MCF 10A (cell line): Measurements from ENCODE around the gene PDE6C. TPM values are rescaled to one million over a fixed set of nuclear protein-coding genes. Genes with fewer than 3 reads are reported as not detected.

Experiments
- Bru-seq: library from RNA; stranded (reverse); fragments of 400-500 nt; gene quantifications from one replicate; lab custom pipeline; 2021; lab: Mats Ljungman, UMichigan
- BruChase-seq, 2 experiments: library from RNA; stranded (reverse); fragments of 400-500 nt; gene quantifications; one replicate each; lab custom pipeline; 2021; lab: Mats Ljungman, UMichigan
- BruUV-seq: library from RNA; stranded (reverse); fragments of 400-500 nt; replicated peaks from 2 replicates; lab custom pipeline; 2021; lab: Mats Ljungman, UMichigan
- CTCF ChIA-PET: fragments of 300-600 bp; sonication (Branson Sonifier 250); formaldehyde crosslinking; extraction: SDS; loops from one replicate; lab custom pipeline; 2021; ENCODE audit warnings: antibody characterized with exemption, inconsistent platforms; lab: Yijun Ruan, JAX
- POLR2A ChIA-PET: fragments of 300-600, 350-650 bp; sonication (Branson Sonifier 250); formaldehyde crosslinking; extraction: SDS; loops from one replicate; lab custom pipeline; 2020; ENCODE audit warnings: antibody characterized with exemption, inconsistent platforms; lab: Yijun Ruan, JAX
- DNase-seq: peaks from one replicate; pipeline ENCODE4 v3.0.0-alpha.2; 2018; ENCODE audit not compliant: unreplicated experiment
- H3K27ac Mint-ChIP-seq: one replicate; pipeline ENCODE4 v1.8.0; 2022; ENCODE audit warnings: mild to moderate bottlenecking, low read depth, mixed read lengths; ENCODE audit not compliant: unreplicated experiment
- H3K27me3 Mint-ChIP-seq: one replicate; pipeline ENCODE4 v1.8.0; 2022; ENCODE audit warnings: mixed read lengths; ENCODE audit not compliant: insufficient read depth, unreplicated experiment
- H3K36me3 Mint-ChIP-seq: one replicate; pipeline ENCODE4 v1.8.0; 2022; ENCODE audit warnings: mild to moderate bottlenecking, moderate library complexity, mixed read lengths; ENCODE audit not compliant: insufficient read depth, unreplicated experiment
- H3K4me1 Mint-ChIP-seq: one replicate; pipeline ENCODE4 v1.8.0; 2022; ENCODE audit warnings: mixed read lengths; ENCODE audit not compliant: insufficient read depth, unreplicated experiment
- H3K4me3 Mint-ChIP-seq: one replicate; pipeline ENCODE4 v1.8.0; 2022; ENCODE audit warnings: mild to moderate bottlenecking, moderate library complexity, mixed read lengths; ENCODE audit not compliant: unreplicated experiment
- H3K9me3 Mint-ChIP-seq: one replicate; pipeline ENCODE4 v1.8.0; 2022; ENCODE audit warnings: mixed read lengths; ENCODE audit not compliant: unreplicated experiment
- CTCF ChIP-seq: fragments of 200-600 bp; IDR thresholded peaks from one replicate; pipeline ENCODE4 v1.8.0; 2022; ENCODE audit warnings: antibody characterized with exemption, mild to moderate bottlenecking; ENCODE audit not compliant: unreplicated experiment
- intact Hi-C: fragments of 100-400 bp; cut with micrococcal nuclease; formaldehyde crosslinking; loops from 2 replicates; pipeline ENCODE4 v1.14.1; 2022
- long read RNA-seq: library from polyadenylated mRNA; stranded (forward); transcript quantifications from one replicate; pipeline ENCODE4 v2.0.0, GENCODE V29; 2022
- total RNA-seq: library from RNA; stranded (reverse); gene quantifications from 2 replicates; pipeline ENCODE4 v1.2.3, GENCODE V29; 2022

PDE6C gene
- not detected in 2 replicates for total RNA-seq
- not detected for Bru-seq, nascent RNA
- BruChase-seq, experiment 1, labeled RNA remaining after a 6-hour chase: not detected
- not detected for BruChase-seq, experiment 2, labeled RNA remaining after a 2-hour chase
- long read RNA-seq: 0 reads

- TF ChIP-seq CTCF: no peak
- DNase-seq: no peak
- H3K4me3 Mint-ChIP-seq: no peak within 1 kb of the TSS
- CTCF ChIA-PET: no interaction called here
- POLR2A ChIA-PET: no interaction called here
- H3K27me3 Mint-ChIP-seq: no peaks in the 10 kb centered on the region
- no TSS peak for BruUV-seq
- H3K27ac Mint-ChIP-seq: no peak within 1 kb of the TSS
- no peaks in the 10 kb centered on the region for H3K9me3 Mint-ChIP-seq
- no peaks in the 10 kb centered on the region for H3K36me3 Mint-ChIP-seq
- H3K4me1 Mint-ChIP-seq: no peaks in the 10 kb centered on the region
- intact Hi-C loops: no loop called here
These were observed at the start of gene PDE6C for GRCh38 chr10:93612311-93612710. PDE6C (plus strand) TSS chr10:93612537; CDS start chr10:93612726, 189 bp downstream.

- no peak overlapping the region for H3K4me3 Mint-ChIP-seq
- DNase-seq: no peak
- CTCF ChIA-PET: interaction anchor here (0.6 to 1.2 kb wide), 2 partner anchors 11 to 189 kb away, joined by 3 to 4 read pairs; no protein-coding TSS in a partner anchor
- intact Hi-C loops: no loop called here
- H3K27ac Mint-ChIP-seq: no peak overlapping the region
- no peaks in the 10 kb centered on the region for H3K9me3 Mint-ChIP-seq
- POLR2A ChIA-PET: no interaction called here
- TF ChIP-seq CTCF: no peak
- H3K4me1 Mint-ChIP-seq: peaks cover 6% of the 10 kb centered on the region
- H3K36me3 Mint-ChIP-seq: no peaks in the 10 kb centered on the region
- BruUV-seq: no TSS peak
- peaks cover 35% of the 10 kb centered on the region for H3K27me3 Mint-ChIP-seq
These were observed 46.9 kb upstream of the PDE6C start for GRCh38 chr10:93565446-93565845.

- Mint-ChIP-seq H3K27ac (no peak within 1 kb of the TSS), H3K27me3 (peaks cover 32% of the 10 kb centered on the region), H3K36me3 (no peaks in the 10 kb centered on the region), H3K4me1 (peaks cover 3% of the 10 kb centered on the region), H3K9me3 (no peaks in the 10 kb centered on the region), H3K4me3 (peak within 1 kb of the TSS; percentile 59)
- DNase-seq: peak; percentile 45
- BruUV-seq: no TSS peak
- ChIA-PET CTCF (interaction anchor here (1.2 kb wide), 1 partner anchor 12 kb away, joined by 3 read pairs; no protein-coding TSS in a partner anchor), POLR2A (no interaction called here)
- intact Hi-C loops: no loop called here
- TF ChIP-seq CTCF: no peak
These were observed 45.7 kb upstream of the PDE6C start, which contains the start of gene FFAR4 for GRCh38 chr10:93566435-93567276. FFAR4 (plus strand) TSS chr10:93566665; CDS start chr10:93566721, 56 bp downstream.
